Fibroblast of lung (primary cell): Measurements from ENCODE around the gene NRARP. TPM values are rescaled to one million over a fixed set of nuclear protein-coding genes. Genes with fewer than 3 reads are reported as not detected.

Source experiments
- DNase-seq, 2 donors: peaks; one replicate each; pipeline versions ENCODE4 v3.0.0 to v3.0.0-alpha.2; 2010; ENCODE audit warnings: low read depth in 2 of 2
- H2AFZ ChIP-seq: 2 replicates; pipeline ENCODE4 v1.5.1; 2012; ENCODE audit warnings: low read length, control low read depth, inconsistent platforms
- H3K27ac ChIP-seq: 2 replicates; pipeline ENCODE4 v1.5.1; 2011; ENCODE audit warnings: low read length, control low read depth; ENCODE audit not compliant: insufficient read depth
- H3K27me3 ChIP-seq: 2 replicates; pipeline ENCODE4 v1.5.1; 2011; ENCODE audit warnings: mild to moderate bottlenecking, low read length; ENCODE audit not compliant: control insufficient read depth, insufficient read depth
- H3K36me3 ChIP-seq: 2 replicates; pipeline ENCODE4 v1.5.1; 2011; ENCODE audit warnings: low read length; ENCODE audit not compliant: control insufficient read depth, insufficient read depth
- H3K4me1 ChIP-seq: 2 replicates; pipeline ENCODE4 v1.5.1; 2011; ENCODE audit warnings: low read length; ENCODE audit not compliant: control insufficient read depth, insufficient read depth; ENCODE audit errors: extremely low read depth
- H3K4me2 ChIP-seq: 2 replicates; pipeline ENCODE4 v1.5.1; 2011; ENCODE audit warnings: low read length, control low read depth; ENCODE audit not compliant: insufficient read depth; ENCODE audit errors: extremely low read depth
- H3K4me3 ChIP-seq, 4 experiments: fragments of 200-600 bp in 1 of 4; sonication (generic) in 1 of 4; replicated peaks in 1 of 4; 2 replicates each; pipeline ENCODE4 v1.5.1; 2011 to 2016; ENCODE audit warnings: low read length in 4 of 4, low read depth in 3 of 4, mild to moderate bottlenecking in 3 of 4, control low read depth in 2 of 4, inconsistent platforms in 1 of 4, mixed read lengths in 1 of 4; ENCODE audit not compliant: insufficient read depth in 1 of 4; ENCODE audit errors: control extremely low read depth in 1 of 4
- H3K79me2 ChIP-seq: 2 replicates; pipeline ENCODE4 v1.5.1; 2012; ENCODE audit warnings: mild to moderate bottlenecking, low read length, inconsistent platforms; ENCODE audit not compliant: control insufficient read depth, insufficient read depth
- H3K9ac ChIP-seq: 2 replicates; pipeline ENCODE4 v1.5.1; 2011; ENCODE audit warnings: mild to moderate bottlenecking, low read length, control low read depth; ENCODE audit not compliant: insufficient read depth
- H3K9me3 ChIP-seq: 2 replicates; pipeline ENCODE4 v1.5.1; 2012; ENCODE audit warnings: low read depth, low read length; ENCODE audit not compliant: control insufficient read depth, insufficient read depth
- H4K20me1 ChIP-seq: 2 replicates; pipeline ENCODE4 v1.5.1; 2011; ENCODE audit warnings: low read length; ENCODE audit not compliant: control insufficient read depth, insufficient read depth; ENCODE audit errors: extremely low read depth
- EZH2 ChIP-seq: IDR thresholded peaks from 2 replicates; pipeline ENCODE4 v1.5.1; 2012; ENCODE audit warnings: low read length, control low read depth, mild to moderate bottlenecking; ENCODE audit errors: missing control alignments
- polyA plus RNA-seq, 2 donors: library from polyadenylated mRNA; depleted of rRNA in 1 of 2; stranded (reverse) in 1 of 2; unstranded in 1 of 2; fragments of >200 nt; gene quantifications; 2 replicates each; pipeline ENCODE4 v1.2.1, GENCODE V29; 2011 to 2012; ENCODE audit warnings: missing spikeins in 1 of 2
- total RNA-seq: library from RNA; depleted of rRNA; stranded (reverse); fragments of >200 nt; gene quantifications from 2 replicates; pipeline ENCODE4 v1.2.1, GENCODE V29; 2014
- TF ChIP-seq, protein P1 (sequence below), 2 donors: IDR thresholded peaks in 1 of 2; conservative IDR thresholded peaks in 1 of 2; 1 replicate in 1 of 2; 2 replicates in 1 of 2; pipeline ENCODE4 v1.5.1; 2011 to 2012; ENCODE audit warnings: low read length in 2 of 2, control low read depth in 1 of 2, inconsistent platforms in 1 of 2, low read depth in 1 of 2, mild to moderate bottlenecking in 1 of 2

The NRARP gene
- total and polyA plus RNA-seq, 2 donors (not counting 1 experiment from before 2014, with no cell fraction given): 0.07 TPM; not detected in 1

DNA sequence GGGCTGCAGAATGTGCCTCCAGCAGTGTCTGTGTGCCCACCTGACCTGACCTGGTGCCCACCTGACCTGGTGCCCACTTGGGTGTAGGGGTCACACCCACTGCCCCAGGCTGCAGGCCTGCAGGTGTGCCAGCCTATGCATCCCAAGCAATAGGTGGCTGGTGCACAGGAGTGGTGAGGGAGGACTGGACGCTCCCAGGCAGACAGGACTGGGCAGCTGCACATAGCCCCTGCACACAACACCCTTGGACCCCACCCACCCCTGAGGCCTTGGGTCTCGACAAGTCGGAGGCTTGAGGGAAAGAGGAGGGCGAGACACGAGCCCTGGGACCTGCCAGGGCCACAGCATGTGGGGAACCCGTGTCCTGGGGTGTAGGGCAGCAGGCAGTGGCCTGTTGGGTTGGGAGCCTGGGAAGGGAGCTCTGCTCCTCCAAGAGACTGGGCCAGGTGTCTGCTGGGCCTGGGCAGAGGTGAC, 10.8 kb upstream of the NRARP start:
- Histone ChIP-seq H3K4me1 (no peaks in the 10 kb centered on the region), H3K36me3 (no peaks in the 10 kb centered on the region), H2AFZ (no peak overlapping the region), H3K4me3 (no peak overlapping the region), H3K9me3 (no peaks in the 10 kb centered on the region), H4K20me1 (no peaks in the 10 kb centered on the region), H3K4me2 (no peak overlapping the region), H3K27ac (no peak overlapping the region), H3K79me2 (no peaks in the 10 kb centered on the region), H3K27me3 (no peaks in the 10 kb centered on the region), H3K9ac (no peak overlapping the region)
- TF ChIP-seq, protein P1, sequence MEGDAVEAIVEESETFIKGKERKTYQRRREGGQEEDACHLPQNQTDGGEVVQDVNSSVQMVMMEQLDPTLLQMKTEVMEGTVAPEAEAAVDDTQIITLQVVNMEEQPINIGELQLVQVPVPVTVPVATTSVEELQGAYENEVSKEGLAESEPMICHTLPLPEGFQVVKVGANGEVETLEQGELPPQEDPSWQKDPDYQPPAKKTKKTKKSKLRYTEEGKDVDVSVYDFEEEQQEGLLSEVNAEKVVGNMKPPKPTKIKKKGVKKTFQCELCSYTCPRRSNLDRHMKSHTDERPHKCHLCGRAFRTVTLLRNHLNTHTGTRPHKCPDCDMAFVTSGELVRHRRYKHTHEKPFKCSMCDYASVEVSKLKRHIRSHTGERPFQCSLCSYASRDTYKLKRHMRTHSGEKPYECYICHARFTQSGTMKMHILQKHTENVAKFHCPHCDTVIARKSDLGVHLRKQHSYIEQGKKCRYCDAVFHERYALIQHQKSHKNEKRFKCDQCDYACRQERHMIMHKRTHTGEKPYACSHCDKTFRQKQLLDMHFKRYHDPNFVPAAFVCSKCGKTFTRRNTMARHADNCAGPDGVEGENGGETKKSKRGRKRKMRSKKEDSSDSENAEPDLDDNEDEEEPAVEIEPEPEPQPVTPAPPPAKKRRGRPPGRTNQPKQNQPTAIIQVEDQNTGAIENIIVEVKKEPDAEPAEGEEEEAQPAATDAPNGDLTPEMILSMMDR (conservative IDR thresholded peaks at IDR 0.05 in 1 of 2, IDR thresholded peaks at IDR 0.05 in 1 of 2; ENCODE audit: low read depth in 1 of 2, low read length in 2 of 2): no peak
- no peak for TF ChIP-seq EZH2
- DNase-seq: no peak

DNA sequence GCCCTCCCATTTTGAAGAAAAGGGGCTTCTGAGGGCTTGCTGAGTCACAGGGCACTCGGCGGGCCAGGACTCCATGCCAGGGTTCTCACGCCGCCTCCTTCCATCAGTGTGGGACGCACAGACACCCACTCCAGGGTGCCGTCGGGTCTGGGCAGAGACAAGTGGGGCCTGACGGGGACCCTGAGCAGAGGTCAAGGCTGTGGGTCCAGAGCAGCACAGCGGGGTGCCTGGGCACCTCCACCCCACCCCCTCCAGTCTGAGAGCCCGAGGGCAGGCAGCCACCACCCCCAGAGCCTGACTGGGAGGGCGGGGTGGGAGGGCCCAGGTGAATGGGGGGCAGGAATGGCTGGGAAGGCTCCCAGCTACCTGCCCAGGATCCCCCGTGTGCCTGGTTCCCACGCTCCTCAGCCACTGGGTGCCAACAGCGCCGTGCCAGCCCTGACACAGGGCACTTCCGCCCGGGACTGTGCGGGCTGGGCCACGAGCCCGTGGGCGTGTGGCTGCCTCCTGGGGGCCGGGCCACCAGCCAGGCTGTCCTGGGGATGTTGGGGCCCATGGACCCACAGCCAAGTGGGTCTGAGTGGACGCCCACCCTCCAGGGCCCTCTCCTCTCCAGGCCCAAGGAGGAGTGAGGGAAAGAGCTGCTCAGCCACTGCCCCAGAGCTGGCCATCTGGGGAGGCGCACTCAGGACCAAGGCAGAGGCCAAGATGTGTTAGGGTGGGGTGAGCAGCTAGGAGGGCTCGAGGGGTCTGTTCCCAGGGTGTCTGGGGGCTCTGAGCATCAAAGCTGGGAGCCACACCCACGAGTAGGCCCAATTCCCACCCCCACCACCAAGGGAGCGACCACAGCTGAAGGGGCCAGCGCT, 10.1 kb upstream of the NRARP start:
- no peak overlapping the region for H3K9ac ChIP-seq
- no peak overlapping the region for H3K4me3 ChIP-seq
- H2AFZ ChIP-seq: no peak overlapping the region
- DNase-seq: no peak
- peaks cover 4% of the 10 kb centered on the region for H3K27me3 ChIP-seq
- no peak for TF ChIP-seq EZH2
- TF ChIP-seq, protein P1 (conservative IDR thresholded peaks at IDR 0.05 in 1 of 2, IDR thresholded peaks at IDR 0.05 in 1 of 2; ENCODE audit: low read depth in 1 of 2, low read length in 2 of 2): no peak
- no peak overlapping the region for H3K4me2 ChIP-seq
- H3K27ac ChIP-seq: no peak overlapping the region
- H4K20me1 ChIP-seq: no peaks in the 10 kb centered on the region
- no peaks in the 10 kb centered on the region for H3K9me3 ChIP-seq
- no peaks in the 10 kb centered on the region for H3K36me3 ChIP-seq
- H3K79me2 ChIP-seq: no peaks in the 10 kb centered on the region
- no peaks in the 10 kb centered on the region for H3K4me1 ChIP-seq

DNA sequence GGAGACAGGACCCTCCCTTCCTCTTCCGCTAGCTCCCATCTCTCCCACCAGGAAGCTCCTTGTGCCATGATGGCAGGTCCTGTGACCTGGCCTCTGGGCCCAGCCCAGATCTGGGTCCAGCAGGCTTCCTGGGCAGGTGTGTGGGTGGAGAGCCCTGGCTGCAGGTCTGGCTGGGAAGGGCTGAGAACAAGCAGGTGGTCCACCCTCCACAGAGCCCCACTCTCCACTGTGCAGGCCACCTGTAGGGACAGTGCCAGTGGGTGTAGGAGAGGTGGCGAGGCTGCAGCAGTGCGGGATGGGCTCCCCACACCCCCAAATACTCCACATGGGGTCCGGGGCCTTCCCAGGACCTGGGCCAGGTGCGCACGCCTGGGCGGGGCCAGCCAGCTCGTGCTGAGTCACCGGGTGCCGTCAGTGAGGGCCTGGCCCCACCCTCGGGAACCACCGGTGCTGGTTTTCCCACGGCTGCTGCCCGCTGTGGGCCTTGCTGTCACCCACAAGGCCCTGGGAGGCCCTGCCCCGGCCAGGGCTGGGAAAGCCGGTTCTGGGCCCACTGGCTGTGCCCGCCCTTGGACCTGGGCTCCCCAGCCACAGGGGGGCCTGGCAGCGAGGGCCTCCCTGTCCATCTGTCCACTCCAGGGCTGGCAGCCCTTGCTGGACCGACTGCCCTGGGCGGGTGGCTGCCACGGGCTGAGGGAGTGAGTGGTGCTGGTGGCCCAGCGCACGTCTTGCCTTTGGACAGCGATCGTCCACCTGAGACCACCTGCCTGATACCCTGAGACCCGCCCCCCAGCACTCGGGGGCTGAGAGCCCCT, 9.3 kb upstream of the NRARP start:
- no peaks in the 10 kb centered on the region for H3K4me1 ChIP-seq
- no peaks in the 10 kb centered on the region for H3K9me3 ChIP-seq
- no peak overlapping the region for H2AFZ ChIP-seq
- no peak overlapping the region for H3K9ac ChIP-seq
- H3K27me3 ChIP-seq: peaks cover 4% of the 10 kb centered on the region
- H3K79me2 ChIP-seq: no peaks in the 10 kb centered on the region
- no peak for DNase-seq
- no peak overlapping the region for H3K4me2 ChIP-seq
- TF ChIP-seq EZH2: no peak
- TF ChIP-seq, protein P1 (conservative IDR thresholded peaks at IDR 0.05 in 1 of 2, IDR thresholded peaks at IDR 0.05 in 1 of 2; ENCODE audit: low read depth in 1 of 2, low read length in 2 of 2): no peak
- H4K20me1 ChIP-seq: no peaks in the 10 kb centered on the region
- H3K27ac ChIP-seq: no peak overlapping the region
- no peaks in the 10 kb centered on the region for H3K36me3 ChIP-seq
- H3K4me3 ChIP-seq: no peak overlapping the region
